Stimulated activated CD8-positive, alpha-beta memory T cell treated with anti-CD3 and anti-CD28 coated beads, Interleukin-12 subunit alpha, Interleukin-12 subunit beta, amount 100 ng/mL, for 1 hour (primary cell): Measurements from ENCODE around the gene BCAP31.
A peak's percentile ranks its signal among the peaks of the same experiment; 100 is the strongest.
"Not testable (repeated sequence)": the region's sequence is repeated elsewhere in the genome, so short reads cannot be mapped to it uniquely, and the experiment has no call there.

Source experiments
- DNase-seq: peaks from one replicate; pipeline ENCODE4 v3.0.0-alpha.2; 2020; ENCODE audit warnings: low read depth

The BCAP31 gene

GRCh38 chrX:153693216-153694086 is 30.7 kb downstream of the BCAP31 start:
- DNase-seq = no peak

- no peak for DNase-seq
Measured at GRCh38 chrX:153692611-153693156, 31.5 kb downstream of the BCAP31 start.

- no peak for DNase-seq
Measured at GRCh38 chrX:153692003-153692402, 32.2 kb downstream of the BCAP31 start.

- DNase-seq = not testable (repeated sequence)
Measured at GRCh38 chrX:153691032-153691827, 33.0 kb downstream of the BCAP31 start.

- DNase-seq = no peak
Measured at GRCh38 chrX:153690466-153690865, 33.7 kb downstream of the BCAP31 start.

GRCh38 chrX:153689654-153690465 is 34.3 kb downstream of the BCAP31 start:
- DNase-seq = no peak

GRCh38 chrX:153688911-153689590 is 35.1 kb downstream of the BCAP31 start:
- DNase-seq = no peak

- no peak for DNase-seq
Measured at GRCh38 chrX:153688506-153688905, 35.7 kb downstream of the BCAP31 start.

GRCh38 chrX:153688071-153688470 is 36.1 kb downstream of the BCAP31 start:
- DNase-seq = no peak

GRCh38 chrX:153687121-153688039 is 36.8 kb downstream of the BCAP31 start, which contains the start of gene SLC6A8:
Gene SLC6A8 (plus strand): TSS chrX:153687926. CDS start chrX:153688575, 649 bp downstream.
- peak; percentile 9 for DNase-seq

GRCh38 chrX:153686711-153687110 is 37.5 kb downstream of the BCAP31 start:
- no peak for DNase-seq

GRCh38 chrX:153685751-153686696 is 38.2 kb downstream of the BCAP31 start:
- DNase-seq = no peak

- DNase-seq = no peak
Measured at GRCh38 chrX:153685156-153685536, 39.0 kb downstream of the BCAP31 start.

GRCh38 chrX:153684467-153685155 is 39.6 kb downstream of the BCAP31 start:
- DNase-seq = no peak

GRCh38 chrX:153683486-153683885 is 40.7 kb downstream of the BCAP31 start:
- DNase-seq = not testable (repeated sequence)

- no peak for DNase-seq
Measured at GRCh38 chrX:153681175-153681574, 43.0 kb downstream of the BCAP31 start.

- DNase-seq = no peak
Measured at GRCh38 chrX:153674219-153674851, 49.9 kb downstream of the BCAP31 start.
